Parathyroid adenoma (tissue), 2 donors: ENCODE data around the gene TRERF1.

ENCODE experiments used
- H2AFZ ChIP-seq: fragments of 300-600 bp; sonication (generic); one replicate; pipeline ENCODE4 v1.7.0; 2017; ENCODE audit warnings: antibody characterized with exemption, mild to moderate bottlenecking
- H3K27ac ChIP-seq: fragments of 300-600 bp; sonication (generic); one replicate; pipeline ENCODE4 v1.7.0; 2017
- H3K27me3 ChIP-seq: fragments of 300-600 bp; sonication (generic); one replicate; pipeline ENCODE4 v1.7.0; 2017; ENCODE audit warnings: low read length; ENCODE audit not compliant: control insufficient read depth, insufficient read depth
- H3K36me3 ChIP-seq: fragments of 300-600 bp; sonication (generic); one replicate; pipeline ENCODE4 v1.7.0; 2017; ENCODE audit warnings: low read length; ENCODE audit not compliant: control insufficient read depth, insufficient read depth
- H3K4me1 ChIP-seq: fragments of 300-600 bp; sonication (generic); one replicate; pipeline ENCODE4 v1.7.0; 2017; ENCODE audit warnings: control low read depth
- H3K4me2 ChIP-seq: fragments of 300-600 bp; sonication (generic); one replicate; pipeline ENCODE4 v1.7.0; 2017; ENCODE audit warnings: low read length
- H3K4me3 ChIP-seq: fragments of 300-600 bp; sonication (generic); one replicate; pipeline ENCODE4 v1.7.0; 2017; ENCODE audit warnings: low read depth, low read length
- H3K79me2 ChIP-seq: fragments of 300-600 bp; sonication (generic); one replicate; pipeline ENCODE4 v1.7.0; 2017; ENCODE audit warnings: control low read depth
- H3K9ac ChIP-seq: fragments of 300-600 bp; sonication (generic); one replicate; pipeline ENCODE4 v1.7.0; 2017; ENCODE audit warnings: mild to moderate bottlenecking
- H3K9me3 ChIP-seq: fragments of 300-600 bp; sonication (generic); one replicate; pipeline ENCODE4 v1.7.0; 2017; ENCODE audit warnings: low read length; ENCODE audit not compliant: control insufficient read depth
- TF ChIP-seq, protein P1 (sequence below): fragments of 300-600 bp; sonication (generic); IDR thresholded peaks from one replicate; pipeline ENCODE4 v1.7.0; 2017; ENCODE audit warnings: antibody characterized with exemption, mild to moderate bottlenecking
- donor health status: primary hyperparathyroidism.

The TRERF1 gene

GRCh38 chr6:42239736-42240375 lies 211.9 kb downstream of the TRERF1 start:
- Histone ChIP-seq H3K4me1 (no peaks in the 10 kb centered on the region), H3K27me3 (no peaks in the 10 kb centered on the region), H3K9ac (no peak overlapping the region), H3K36me3 (no peaks in the 10 kb centered on the region), H3K27ac (no peak overlapping the region), H3K4me3 (no peak overlapping the region), H3K4me2 (no peak overlapping the region), H2AFZ (no peak overlapping the region), H3K79me2 (no peaks in the 10 kb centered on the region), H3K9me3 (no peaks in the 10 kb centered on the region)
- TF ChIP-seq, protein P1, sequence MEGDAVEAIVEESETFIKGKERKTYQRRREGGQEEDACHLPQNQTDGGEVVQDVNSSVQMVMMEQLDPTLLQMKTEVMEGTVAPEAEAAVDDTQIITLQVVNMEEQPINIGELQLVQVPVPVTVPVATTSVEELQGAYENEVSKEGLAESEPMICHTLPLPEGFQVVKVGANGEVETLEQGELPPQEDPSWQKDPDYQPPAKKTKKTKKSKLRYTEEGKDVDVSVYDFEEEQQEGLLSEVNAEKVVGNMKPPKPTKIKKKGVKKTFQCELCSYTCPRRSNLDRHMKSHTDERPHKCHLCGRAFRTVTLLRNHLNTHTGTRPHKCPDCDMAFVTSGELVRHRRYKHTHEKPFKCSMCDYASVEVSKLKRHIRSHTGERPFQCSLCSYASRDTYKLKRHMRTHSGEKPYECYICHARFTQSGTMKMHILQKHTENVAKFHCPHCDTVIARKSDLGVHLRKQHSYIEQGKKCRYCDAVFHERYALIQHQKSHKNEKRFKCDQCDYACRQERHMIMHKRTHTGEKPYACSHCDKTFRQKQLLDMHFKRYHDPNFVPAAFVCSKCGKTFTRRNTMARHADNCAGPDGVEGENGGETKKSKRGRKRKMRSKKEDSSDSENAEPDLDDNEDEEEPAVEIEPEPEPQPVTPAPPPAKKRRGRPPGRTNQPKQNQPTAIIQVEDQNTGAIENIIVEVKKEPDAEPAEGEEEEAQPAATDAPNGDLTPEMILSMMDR: no peak

GRCh38 chr6:42239333-42239732 lies 212.4 kb downstream of the TRERF1 start:
- Histone ChIP-seq H3K4me3 (no peak overlapping the region), H2AFZ (no peak overlapping the region), H3K9me3 (no peaks in the 10 kb centered on the region), H3K36me3 (no peaks in the 10 kb centered on the region), H3K4me1 (no peaks in the 10 kb centered on the region), H3K27ac (no peak overlapping the region), H3K9ac (no peak overlapping the region), H3K4me2 (no peak overlapping the region), H3K27me3 (no peaks in the 10 kb centered on the region), H3K79me2 (no peaks in the 10 kb centered on the region)
- TF ChIP-seq, protein P1: no peak

DNA sequence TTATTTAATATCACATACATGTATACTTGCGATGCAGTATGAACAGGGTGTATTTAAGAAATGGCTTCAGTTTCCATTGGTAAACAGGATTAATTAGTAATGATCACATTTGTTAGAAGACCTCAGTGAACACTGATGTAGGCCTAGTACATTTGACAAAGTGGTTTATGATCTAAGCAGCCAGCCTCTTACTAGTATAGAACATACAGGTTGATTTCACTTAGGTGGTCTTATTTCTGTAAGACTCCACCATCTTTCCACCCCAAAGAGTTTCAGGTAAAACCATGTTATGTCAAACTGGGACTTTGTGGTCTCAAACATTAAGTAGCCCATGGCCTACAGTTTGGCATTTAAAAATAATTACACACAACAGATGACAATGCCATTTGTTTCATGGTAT lies 213.9 kb downstream of the TRERF1 start:
- TF ChIP-seq, protein P1: no peak
- H3K4me1 ChIP-seq: no peaks in the 10 kb centered on the region
- no peaks in the 10 kb centered on the region for H3K36me3 ChIP-seq
- H2AFZ ChIP-seq: no peak overlapping the region
- no peaks in the 10 kb centered on the region for H3K27me3 ChIP-seq
- H3K4me3 ChIP-seq: no peak overlapping the region
- no peaks in the 10 kb centered on the region for H3K79me2 ChIP-seq
- no peak overlapping the region for H3K27ac ChIP-seq
- H3K9ac ChIP-seq: no peak overlapping the region
- H3K9me3 ChIP-seq: no peaks in the 10 kb centered on the region
- H3K4me2 ChIP-seq: no peak overlapping the region

DNA sequence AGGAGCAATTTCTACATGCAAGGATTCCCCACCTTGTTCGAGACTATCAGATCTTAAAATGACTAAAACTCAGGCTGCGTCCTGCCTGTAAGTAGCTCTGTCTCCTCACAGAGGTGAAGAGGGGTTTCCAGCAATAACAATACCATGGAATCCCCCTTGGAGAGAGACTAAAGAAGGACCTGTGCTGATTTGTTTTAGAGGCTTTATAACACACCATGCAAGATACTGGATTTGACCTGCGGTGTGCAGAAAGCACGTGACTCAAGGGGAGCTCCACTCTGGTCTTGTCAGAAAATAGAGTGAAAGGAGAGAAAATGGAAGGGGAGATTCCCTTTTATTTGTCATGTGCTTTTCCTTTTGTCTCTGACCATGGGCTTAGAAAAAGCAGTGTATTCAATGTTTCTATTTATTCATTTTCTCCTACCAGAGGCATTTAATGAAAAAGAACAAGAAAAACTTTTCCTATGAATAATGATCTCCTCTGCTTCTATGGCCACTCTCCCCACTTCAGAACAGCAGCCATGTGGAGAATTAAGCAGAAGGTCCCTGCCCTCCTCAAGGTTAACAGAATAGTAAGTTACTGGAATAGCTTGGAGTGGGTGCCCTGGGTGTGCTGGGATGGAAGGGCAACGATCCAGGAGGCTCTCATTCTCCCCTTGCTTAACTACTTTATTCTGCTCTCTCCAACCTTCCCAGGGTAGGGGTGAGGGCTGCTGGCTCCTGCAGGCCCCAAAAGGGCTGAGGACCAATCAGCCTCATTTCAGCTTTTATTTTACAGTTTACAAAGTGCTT lies 214.8 kb downstream of the TRERF1 start:
- H3K9ac ChIP-seq: no peak overlapping the region
- no peak overlapping the region for H3K27ac ChIP-seq
- no peak overlapping the region for H3K4me3 ChIP-seq
- no peaks in the 10 kb centered on the region for H3K36me3 ChIP-seq
- H3K4me1 ChIP-seq: no peaks in the 10 kb centered on the region
- no peak overlapping the region for H3K4me2 ChIP-seq
- no peak overlapping the region for H2AFZ ChIP-seq
- no peaks in the 10 kb centered on the region for H3K27me3 ChIP-seq
- TF ChIP-seq, protein P1: no peak
- H3K9me3 ChIP-seq: no peaks in the 10 kb centered on the region
- no peaks in the 10 kb centered on the region for H3K79me2 ChIP-seq
